HG03442 (cell line): ENCODE measurements around the gene ABCF3.

Experiments
- ATAC-seq: cut with Tn5 transposase; IDR thresholded peaks from one replicate; pipeline ENCODE4 v1.9.1; 2021; ENCODE audit warnings: mild to moderate bottlenecking, moderate library complexity; ENCODE audit not compliant: unreplicated experiment

ABCF3 gene

DNA sequence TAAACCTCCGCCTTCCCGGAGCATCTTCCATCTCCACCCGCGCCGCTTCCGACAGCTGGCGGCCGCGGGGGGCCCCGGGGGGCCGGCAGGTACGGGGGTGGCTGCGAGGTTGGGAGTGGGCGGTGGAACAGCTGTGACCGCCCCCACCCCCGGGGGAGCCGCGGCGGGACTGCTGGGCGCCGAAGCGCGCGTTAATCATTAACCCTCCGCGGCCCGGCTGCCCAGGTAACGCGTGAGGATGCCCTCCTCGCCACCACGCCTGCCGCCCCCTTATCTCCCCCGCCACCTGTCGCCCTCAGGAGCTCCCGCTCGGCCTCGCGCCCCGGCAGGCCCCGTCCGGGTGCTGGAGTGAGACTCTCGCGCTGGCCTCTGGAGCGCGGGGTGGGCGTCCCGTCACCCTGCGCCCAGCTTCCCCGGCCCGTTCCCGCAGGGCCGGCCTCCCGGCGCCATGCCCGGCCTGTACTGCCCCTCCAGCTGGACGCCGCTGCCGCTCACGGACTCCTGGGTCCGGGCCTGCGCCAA, 44.1 kb downstream of the ABCF3 start:
- ATAC-seq = no peak

DNA sequence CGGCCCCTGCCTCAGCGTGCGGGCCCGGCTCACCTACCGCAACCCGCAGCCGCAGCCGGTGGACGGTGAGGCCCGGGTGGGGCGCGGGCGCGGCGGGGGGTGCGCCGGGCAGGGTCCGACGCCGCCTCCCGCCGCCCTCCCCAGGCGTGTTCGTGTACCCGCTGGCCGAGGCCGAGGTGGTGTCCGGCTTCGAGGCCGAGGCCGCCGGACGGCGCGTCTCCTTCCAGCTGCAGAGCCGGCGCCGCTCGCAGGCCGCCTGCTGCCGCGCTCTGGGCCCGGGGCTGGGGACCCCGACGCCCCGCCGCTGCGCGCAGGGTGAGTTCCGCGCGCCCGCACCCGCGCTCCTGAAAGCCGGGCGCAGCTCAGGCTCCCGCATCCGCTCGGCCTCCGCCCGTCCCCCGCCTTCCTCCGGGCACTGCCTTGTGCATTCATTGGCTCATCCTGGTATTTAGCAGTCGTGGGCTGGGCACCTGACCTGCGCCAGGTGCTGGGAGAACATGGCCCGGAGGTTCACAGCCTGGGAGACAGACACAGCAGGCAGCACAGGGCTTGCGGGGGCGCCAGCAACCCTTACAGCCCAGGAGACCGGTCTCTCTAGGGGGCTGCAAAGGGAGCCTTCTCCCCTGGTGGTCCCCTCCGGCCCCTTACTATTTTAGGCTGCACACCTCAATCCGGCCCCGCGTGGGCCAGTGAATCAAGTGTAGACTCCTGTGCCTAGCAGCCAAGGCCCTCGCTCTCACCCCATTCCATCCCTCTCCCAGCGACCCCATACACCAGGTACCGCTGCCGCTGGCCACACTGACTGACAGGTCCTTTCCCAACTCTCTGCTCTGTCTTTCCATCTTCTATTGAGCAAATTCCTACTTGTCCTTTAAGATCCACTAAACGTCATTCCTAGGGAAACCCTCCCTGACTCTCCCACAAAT, 44.9 kb downstream of the ABCF3 start:
- ATAC-seq = no peak

DNA sequence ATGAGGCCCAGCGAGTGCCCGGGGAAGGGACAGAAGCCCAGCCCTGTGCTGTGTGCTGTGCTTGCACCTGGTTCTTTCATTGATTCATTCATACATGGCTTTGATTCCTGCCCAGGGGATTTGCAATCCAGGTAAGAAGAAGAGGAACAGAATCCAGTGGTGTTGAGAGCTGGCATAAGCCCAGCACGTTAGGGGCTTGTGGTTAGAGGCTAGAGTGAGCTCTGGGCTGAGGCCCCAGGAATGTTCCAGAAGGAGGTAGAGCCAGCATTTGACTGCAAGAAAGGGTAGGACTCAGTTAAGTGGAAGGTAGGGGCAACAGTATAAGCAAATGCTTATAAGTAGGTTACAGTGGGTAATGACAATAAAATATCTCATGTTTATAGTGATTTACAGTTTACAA, 45.7 kb downstream of the ABCF3 start:
- no peak for ATAC-seq

DNA sequence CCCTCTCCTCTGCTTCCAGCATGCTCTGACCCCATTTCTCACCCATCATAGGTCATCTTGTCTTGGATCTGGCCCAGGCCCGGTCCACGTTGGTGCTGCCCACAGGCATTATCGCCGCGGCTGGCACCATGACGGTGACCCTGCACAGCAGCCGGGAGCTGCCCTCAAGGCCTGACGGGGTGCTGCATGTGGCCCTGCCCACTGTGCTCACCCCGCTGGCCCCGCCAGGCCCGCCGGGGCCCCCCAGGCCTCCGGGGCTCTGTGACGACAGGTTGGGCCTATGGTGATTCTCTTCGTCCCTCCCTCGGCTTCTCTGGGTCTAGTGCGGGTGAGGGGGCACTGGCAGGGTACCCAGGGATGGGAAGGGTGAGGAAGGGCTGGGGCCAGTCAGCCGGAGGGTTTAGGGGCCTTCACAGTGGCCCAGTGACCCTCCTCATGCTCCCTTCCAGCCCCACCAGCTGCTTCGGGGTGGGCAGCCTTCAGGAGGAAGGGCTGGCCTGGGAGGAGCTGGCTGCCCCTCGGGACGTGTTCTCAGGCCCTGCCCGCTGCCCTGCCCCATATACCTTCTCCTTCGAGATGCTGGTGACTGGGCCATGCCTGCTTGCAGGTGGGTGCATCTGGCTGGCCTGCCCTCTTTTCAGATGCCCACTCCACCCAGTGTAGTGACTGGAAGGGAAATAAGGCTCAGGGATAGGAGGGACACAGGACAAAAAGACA, 47.3 kb downstream of the ABCF3 start:
- no peak for ATAC-seq

DNA sequence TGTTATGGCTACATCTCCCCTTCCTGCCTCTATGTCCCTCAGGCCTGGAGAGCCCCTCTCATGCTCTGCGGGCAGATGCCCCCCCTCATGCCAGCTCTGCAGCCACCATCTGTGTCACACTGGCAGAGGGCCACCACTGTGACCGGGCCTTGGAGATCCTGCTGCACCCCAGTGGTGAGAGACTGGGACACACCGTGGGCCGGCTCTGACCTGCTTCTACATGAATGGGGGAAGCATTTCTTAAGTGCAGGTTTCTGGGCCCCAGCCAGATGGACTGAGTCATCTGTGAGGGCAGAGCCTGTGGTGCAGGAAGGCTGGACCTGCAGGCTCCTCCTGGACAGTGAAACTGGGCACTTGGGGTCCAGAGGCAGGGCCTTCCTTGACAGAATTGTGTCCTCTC, 48.2 kb downstream of the ABCF3 start:
- ATAC-seq = no peak

DNA sequence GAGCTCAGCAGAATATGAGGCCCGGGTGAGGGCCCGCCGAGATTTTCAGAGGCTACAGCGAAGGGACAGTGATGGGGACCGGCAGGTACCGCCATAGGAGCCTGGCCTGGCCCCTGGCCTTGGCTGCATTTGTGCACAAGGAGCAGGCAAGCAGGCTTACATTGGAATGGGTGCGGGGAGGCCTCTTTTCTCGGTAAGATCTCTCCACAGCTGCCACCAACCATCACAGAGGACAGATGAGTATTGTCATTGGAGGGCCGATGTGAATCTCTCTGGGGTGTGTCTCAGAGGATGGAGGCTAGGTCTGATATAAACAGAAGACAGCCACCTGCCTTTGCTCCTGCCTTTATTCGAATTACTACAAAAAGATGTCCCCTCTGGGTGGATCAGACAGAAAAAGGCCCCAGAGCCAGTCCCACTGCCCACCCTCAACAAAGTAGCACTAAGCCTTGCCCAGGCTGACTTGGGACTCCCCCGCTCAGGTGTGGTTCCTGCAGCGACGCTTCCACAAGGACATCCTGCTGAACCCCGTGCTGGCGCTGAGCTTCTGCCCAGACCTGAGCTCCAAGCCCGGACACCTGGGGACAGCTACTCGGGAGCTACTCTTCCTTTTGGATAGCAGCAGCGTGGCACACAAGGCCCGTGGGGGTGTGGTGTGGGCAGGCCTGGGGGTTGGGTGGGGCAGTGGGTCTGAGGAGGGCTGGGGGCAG, 48.8 kb downstream of the ABCF3 start:
- ATAC-seq = no peak

DNA sequence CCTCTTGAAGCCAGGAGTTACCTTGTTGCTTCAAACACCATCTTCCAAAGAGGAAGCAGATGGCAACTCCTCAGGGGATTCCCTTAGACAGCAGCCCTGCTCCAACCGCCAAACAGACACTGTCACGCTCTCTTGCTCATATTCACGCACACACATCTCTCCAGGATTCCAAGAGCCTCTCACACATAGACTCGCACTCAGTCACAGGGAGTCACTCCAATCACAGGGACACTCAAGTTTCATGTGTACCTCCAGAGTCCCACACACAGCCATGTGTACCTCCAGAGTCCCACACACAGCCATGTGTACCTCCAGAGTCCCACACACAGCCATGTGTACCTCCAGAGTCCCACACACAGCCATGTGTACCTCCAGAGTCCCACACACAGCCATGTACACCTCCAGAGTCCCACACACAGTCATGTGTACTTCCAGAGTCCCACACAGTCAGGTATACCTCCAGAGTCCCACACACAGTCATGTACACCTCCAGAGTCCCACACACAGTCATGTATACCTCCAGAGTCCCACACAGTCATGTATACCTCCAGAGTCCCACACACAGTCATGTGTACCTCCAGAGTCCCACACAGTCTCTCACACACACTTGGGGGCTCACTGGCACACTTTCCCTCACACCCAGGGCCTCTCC, 49.5 kb downstream of the ABCF3 start:
- no peak for ATAC-seq

DNA sequence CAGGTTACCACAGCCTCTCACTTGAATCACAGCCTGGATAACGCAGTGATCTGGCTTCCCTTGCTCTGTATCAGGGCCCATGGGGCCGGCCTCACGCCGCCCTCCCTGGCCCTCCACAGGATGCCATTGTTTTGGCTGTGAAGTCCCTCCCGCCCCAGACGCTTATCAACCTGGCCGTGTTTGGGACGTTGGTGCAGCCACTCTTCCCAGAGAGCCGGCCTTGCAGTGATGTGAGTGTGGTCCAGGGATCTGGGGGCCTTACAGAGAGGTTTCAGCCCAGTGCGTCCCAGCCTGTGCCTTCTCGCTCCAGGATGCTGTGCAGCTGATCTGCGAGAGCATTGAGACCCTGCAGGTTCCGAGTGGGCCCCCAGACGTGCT, 50.0 kb downstream of the ABCF3 start:
- ATAC-seq = no peak

DNA sequence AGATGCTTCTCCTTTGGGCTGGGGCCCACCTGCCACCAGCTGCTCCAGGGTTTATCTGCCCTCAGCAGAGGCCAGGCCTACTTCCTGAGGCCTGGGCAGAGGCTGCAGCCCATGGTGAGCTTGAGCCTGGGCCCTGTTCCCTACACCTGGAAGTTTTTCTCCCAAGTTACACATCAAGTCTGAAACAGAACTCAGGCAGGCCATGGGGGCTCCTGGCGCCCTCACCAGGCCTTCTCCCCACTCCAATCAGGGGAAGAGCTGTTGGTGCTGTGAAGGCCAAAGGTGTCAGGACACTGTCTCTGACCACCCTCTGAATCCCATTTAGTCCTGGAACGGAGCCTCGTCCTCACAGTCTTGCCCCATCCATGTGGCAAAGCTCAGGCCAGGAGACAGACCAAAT, 50.6 kb downstream of the ABCF3 start:
- ATAC-seq = no peak

DNA sequence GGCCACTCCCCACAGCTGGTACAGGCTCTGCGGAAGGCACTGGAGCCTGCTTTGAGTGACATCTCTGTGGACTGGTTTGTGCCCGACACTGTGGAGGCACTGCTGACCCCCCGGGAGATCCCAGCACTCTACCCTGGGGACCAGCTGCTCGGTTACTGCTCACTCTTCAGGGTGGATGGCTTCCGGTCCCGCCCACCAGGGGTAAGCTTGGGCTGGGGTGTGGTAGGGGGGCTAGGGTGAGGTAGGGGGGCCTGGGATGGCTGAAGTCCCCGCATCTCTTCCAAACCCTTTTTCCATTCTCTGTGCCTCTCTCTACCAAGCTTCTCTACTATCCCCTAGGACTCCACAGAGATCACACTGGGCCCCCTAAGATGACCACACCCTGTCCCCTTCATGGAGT, 51.2 kb downstream of the ABCF3 start:
- no peak for ATAC-seq

DNA sequence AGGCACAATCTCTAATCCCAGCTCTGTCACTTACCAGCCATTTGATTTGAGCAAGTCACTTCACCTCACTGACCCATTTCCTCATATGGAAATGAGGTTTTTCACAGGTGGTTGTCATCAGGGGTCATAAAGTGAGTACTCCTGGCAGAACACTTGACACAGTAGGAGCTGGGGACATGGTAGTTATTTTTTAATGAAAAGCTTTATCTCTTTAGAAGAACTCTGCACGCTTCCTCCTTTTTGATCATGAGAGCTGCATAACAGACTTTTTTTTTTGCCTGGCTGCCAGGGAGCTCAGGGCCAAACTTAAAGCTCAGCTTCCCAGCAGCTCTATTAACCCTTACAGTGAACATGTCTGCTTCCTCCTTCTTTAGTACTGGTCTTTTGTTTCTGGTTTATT, 51.8 kb downstream of the ABCF3 start:
- ATAC-seq = no peak

DNA sequence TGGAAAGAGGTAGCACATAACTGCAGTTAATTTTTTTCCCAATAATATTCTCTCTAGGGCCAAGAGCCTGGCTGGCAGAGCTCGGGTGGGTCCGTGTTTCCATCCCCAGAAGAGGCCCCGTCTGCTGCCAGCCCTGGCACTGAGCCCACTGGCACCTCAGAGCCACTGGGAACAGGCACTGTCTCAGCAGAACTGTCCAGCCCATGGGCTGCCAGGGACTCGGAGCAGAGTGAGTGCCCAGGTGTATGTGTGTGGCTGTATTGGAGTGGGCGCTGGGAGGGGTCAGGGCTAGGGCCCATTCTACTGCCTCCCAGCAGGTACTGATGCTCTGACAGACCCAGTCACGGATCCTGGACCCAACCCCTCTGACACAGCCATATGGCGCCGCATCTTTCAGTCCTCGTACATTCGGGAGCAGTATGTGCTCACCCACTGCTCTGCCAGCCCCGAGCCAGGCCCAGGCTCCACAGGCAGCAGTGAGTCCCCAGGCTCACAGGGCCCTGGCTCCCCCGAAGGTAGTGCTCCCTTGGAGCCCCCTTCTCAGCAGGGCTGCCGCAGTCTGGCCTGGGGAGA, 52.3 kb downstream of the ABCF3 start:
- ATAC-seq = no peak

DNA sequence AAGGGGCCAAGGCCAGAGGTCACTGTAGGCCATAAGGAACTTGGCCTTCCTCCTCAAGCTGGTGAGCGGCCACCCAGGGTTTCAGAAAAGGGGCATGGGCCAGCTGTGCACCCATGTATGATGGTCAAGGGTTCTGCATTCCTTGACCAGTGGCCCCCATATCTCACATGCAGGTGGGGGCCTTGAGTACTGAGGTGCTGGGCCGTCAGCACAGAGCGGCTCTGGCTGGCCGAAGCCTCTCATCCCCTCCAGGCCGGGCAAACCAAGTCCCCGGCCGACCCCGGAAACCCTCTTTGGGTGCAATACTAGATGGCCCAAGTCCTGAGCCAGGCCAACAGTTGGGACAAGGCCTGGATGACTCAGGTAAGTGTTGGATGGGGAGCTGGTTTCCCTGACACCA, 53.2 kb downstream of the ABCF3 start:
- ATAC-seq = no peak

DNA sequence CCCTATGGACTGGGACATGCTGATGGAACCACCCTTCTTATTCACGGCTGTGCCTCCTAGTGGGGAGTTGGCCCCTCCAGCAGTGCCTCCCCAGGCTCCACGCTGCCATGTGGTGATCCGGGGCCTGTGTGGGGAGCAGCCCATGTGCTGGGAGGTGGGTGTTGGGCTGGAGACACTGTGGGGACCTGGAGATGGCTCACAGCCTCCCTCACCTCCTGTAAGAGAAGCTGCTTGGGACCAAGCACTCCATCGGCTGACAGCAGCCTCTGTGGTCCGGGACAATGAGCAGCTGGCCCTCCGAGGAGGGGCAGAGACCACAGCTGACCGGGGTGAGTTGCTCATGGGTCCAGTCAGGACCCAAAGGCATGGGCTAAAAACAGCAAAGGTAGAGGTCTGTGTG, 53.7 kb downstream of the ABCF3 start:
- ATAC-seq = no peak

DNA sequence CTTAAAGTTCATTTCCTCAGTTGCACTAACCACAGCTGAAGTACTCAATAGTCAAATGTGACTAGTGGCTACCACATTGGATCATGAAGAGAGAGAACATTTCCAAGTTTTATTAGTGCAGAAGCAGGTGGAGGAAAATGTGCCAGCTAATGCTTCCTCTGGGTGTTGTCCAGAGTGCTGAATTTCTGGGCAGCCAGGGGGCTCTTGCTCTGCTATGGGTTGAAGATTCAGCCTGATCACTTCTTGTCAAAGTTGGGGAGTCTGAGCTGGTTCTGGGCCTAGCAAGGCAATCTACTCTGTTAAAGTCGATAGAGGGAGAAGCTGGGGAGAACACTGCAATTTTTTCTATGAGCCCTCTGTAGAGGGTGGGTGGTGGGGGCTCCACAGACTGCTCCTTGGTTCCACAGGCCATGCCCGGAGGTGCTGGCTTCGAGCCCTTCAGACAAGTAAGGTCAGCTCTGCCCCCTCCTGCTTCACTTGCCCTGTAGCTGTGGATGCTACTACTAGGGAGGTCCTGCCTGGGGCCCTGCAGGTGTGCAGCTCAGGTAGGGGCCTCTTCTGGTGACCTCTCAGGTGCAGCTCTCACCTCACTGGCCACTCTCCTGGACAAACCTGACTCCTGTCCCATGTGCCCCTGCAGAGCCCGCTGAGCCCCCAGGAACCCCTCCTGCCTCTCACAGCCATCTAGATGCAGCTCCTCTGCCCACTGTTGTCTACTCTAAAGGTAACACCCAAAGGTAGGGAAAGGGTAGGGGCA, 54.6 kb downstream of the ABCF3 start:
- ATAC-seq = no peak

DNA sequence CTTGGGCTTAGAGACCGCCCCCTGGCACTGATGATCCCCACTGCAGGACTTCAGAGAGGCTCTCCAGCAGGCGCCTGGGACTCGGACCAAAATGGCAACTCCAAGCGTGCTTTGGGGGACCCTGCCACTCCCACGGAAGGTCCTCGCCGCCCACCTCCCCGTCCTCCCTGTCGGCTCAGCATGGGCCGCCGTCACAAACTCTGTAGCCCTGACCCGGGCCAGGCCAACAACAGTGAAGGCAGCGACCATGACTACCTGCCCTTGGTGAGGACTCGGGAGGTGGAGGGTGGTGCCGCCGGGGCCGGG, 55.1 kb downstream of the ABCF3 start:
- ATAC-seq = no peak

DNA sequence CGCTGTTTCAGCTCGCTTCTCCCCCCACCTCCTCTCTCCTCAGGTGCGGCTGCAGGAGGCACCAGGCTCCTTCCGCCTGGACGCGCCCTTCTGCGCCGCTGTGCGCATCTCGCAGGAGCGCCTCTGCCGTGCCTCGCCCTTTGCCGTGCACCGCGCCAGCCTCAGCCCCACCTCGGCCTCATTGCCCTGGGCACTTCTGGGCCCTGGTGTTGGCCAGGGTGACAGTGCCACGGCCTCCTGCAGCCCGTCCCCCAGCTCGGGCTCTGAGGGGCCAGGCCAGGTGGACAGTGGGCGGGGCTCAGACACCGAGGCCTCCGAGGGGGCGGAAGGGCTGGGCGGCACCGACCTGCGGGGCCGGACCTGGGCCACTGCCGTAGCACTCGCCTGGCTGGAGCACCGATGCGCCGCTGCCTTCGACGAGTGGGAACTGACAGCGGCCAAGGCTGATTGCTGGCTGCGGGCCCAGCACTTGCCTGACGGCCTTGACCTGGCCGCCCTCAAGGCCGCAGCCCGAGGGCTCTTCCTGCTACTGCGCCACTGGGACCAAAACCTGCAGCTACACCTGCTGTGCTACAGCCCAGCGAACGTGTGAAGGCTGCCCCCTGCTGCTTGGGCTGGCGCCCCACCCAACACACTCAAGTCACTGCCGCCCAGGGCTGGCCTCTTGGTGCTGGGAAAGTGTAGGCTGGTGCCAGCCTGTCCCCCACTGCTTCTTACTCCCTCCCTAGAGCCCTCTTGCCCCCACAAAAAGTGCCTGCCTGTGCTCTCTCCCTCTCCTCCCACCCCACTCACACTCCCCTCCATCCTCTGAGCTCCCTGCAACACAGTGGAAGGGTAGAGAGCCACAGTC, 55.7 kb downstream of the ABCF3 start:
- ATAC-seq = no peak

DNA sequence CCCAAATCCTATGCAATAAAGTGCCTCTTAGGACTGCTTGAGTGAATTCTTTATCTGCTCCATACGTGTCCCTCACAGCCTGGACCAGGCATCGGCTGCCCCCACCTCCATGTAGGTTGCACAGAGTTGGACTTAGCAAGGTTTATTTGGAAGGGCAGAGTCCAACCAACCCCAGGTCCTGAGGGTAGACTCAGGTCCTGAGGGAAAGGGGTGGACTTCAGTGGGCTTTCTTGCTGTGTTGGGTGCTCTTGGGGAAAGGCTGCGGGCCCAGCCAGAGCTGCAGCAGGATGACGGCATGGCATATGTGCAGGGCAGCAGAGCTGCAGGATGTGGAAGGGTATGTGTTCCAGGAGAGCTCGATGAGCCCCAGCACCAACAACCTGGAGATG, 56.3 kb downstream of the ABCF3 start:
- no peak for ATAC-seq
